Neural progenitor cell (in vitro differentiated cells): Measurements from ENCODE around the gene EPSTI1.

Experiments
- EZH2 ChIP-seq: fragments of 200-600 bp; sonication (generic); IDR thresholded peaks from 2 replicates; pipeline ENCODE4 v1.6.1; 2017; ENCODE audit warnings: antibody characterized with exemption, mild to moderate bottlenecking, moderate library complexity
- TF ChIP-seq, protein P1 (sequence below): fragments of 200-600 bp; sonication (generic); IDR thresholded peaks from 2 replicates; pipeline ENCODE4 v1.5.1; 2017; ENCODE audit warnings: antibody characterized with exemption, mild to moderate bottlenecking

- TF ChIP-seq, protein P1, sequence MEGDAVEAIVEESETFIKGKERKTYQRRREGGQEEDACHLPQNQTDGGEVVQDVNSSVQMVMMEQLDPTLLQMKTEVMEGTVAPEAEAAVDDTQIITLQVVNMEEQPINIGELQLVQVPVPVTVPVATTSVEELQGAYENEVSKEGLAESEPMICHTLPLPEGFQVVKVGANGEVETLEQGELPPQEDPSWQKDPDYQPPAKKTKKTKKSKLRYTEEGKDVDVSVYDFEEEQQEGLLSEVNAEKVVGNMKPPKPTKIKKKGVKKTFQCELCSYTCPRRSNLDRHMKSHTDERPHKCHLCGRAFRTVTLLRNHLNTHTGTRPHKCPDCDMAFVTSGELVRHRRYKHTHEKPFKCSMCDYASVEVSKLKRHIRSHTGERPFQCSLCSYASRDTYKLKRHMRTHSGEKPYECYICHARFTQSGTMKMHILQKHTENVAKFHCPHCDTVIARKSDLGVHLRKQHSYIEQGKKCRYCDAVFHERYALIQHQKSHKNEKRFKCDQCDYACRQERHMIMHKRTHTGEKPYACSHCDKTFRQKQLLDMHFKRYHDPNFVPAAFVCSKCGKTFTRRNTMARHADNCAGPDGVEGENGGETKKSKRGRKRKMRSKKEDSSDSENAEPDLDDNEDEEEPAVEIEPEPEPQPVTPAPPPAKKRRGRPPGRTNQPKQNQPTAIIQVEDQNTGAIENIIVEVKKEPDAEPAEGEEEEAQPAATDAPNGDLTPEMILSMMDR, result no peak
- no peak for TF ChIP-seq EZH2
These were observed 124.8 kb downstream of the EPSTI1 start for GRCh38 chr13:42867232-42867631.
